CD14-positive monocyte (primary cell): Measurements from ENCODE around the gene SOAT1. TPM values are rescaled to one million over a fixed set of nuclear protein-coding genes. Genes with fewer than 3 reads are reported as not detected.

Experiments
- DNase-seq, 3 donors: peaks; one replicate each; pipeline ENCODE4 v3.0.0-alpha.2; 2011 to 2022
- H2AFZ ChIP-seq: 2 replicates; pipeline ENCODE4 v1.6.0; 2012; ENCODE audit warnings: mild to moderate bottlenecking, low read depth, low read length, inconsistent platforms; ENCODE audit not compliant: insufficient read depth, poor library complexity, severe bottlenecking
- H3K27ac ChIP-seq, 2 donors: 1 replicate in 1 of 2; 2 replicates in 1 of 2; pipeline ENCODE4 v1.5.1; 2012 to 2013; ENCODE audit warnings: low read length in 2 of 2, control low read depth in 1 of 2, inconsistent platforms in 1 of 2, low read depth in 1 of 2, mild to moderate bottlenecking in 1 of 2
- H3K27me3 ChIP-seq, 2 donors: one replicate each; pipeline versions ENCODE4 v1.6.0 to v1.6.1; 2011 to 2013; ENCODE audit warnings: low read length in 2 of 2; ENCODE audit not compliant: control insufficient read depth in 2 of 2, insufficient read depth in 2 of 2
- H3K36me3 ChIP-seq, 2 donors: replicated peaks in 1 of 2; 1 replicate in 1 of 2; 2 replicates in 1 of 2; pipeline versions ENCODE4 v1.5.1 to v1.6.1; 2012 to 2013; ENCODE audit warnings: low read length in 2 of 2, control low read depth in 1 of 2, inconsistent platforms in 1 of 2, mild to moderate bottlenecking in 1 of 2; ENCODE audit not compliant: insufficient read depth in 2 of 2, control insufficient read depth in 1 of 2
- H3K4me1 ChIP-seq, 2 donors: 1 replicate in 1 of 2; 2 replicates in 1 of 2; pipeline versions ENCODE4 v1.5.1 to v1.6.1; 2012 to 2013; ENCODE audit warnings: low read length in 2 of 2, control low read depth in 1 of 2, inconsistent platforms in 1 of 2, mild to moderate bottlenecking in 1 of 2, moderate library complexity in 1 of 2; ENCODE audit not compliant: insufficient read depth in 2 of 2, control insufficient read depth in 1 of 2
- H3K4me2 ChIP-seq: replicated peaks from 2 replicates; pipeline ENCODE3; 2012; ENCODE audit warnings: low read length, moderate library complexity, mild to moderate bottlenecking; ENCODE audit not compliant: poor library complexity, severe bottlenecking; ENCODE audit errors: extremely low read depth
- H3K4me3 ChIP-seq, 3 experiments: fragments of 200-600 bp in 1 of 3; sonication (generic) in 1 of 3; replicated peaks in 1 of 3; 1 replicate in 2 of 3; 2 replicates in 1 of 3; pipeline ENCODE4 v1.5.1; 2011 to 2013; ENCODE audit warnings: low read length in 3 of 3, mild to moderate bottlenecking in 3 of 3, control low read depth in 2 of 3, low read depth in 2 of 3, inconsistent platforms in 1 of 3, moderate library complexity in 1 of 3
- H3K79me2 ChIP-seq: 2 replicates; pipeline ENCODE4 v1.6.0; 2012; ENCODE audit warnings: mild to moderate bottlenecking, control low read depth, inconsistent platforms, low read length, moderate library complexity; ENCODE audit not compliant: insufficient read depth
- H3K9ac ChIP-seq: 2 replicates; pipeline ENCODE4 v1.6.0; 2017; ENCODE audit warnings: low read length, mild to moderate bottlenecking; ENCODE audit not compliant: insufficient read depth, poor library complexity, severe bottlenecking
- H3K9me3 ChIP-seq, 2 donors: replicated peaks in 1 of 2; 1 replicate in 1 of 2; 2 replicates in 1 of 2; pipeline versions ENCODE4 v1.5.1 to v1.6.1; 2012 to 2013; ENCODE audit warnings: low read length in 2 of 2, control low read depth in 1 of 2; ENCODE audit not compliant: control insufficient read depth in 1 of 2, insufficient read depth in 1 of 2
- H4K20me1 ChIP-seq: 2 replicates; pipeline ENCODE4 v1.6.0; 2012; ENCODE audit warnings: mild to moderate bottlenecking, low read length, control low read depth, moderate library complexity; ENCODE audit not compliant: insufficient read depth
- H3K27ac Mint-ChIP-seq, 7 donors: one replicate each; pipeline ENCODE4 v1.8.0; 2020; ENCODE audit warnings: mild to moderate bottlenecking in 7 of 7, mixed read lengths in 7 of 7, moderate library complexity in 6 of 7, inconsistent platforms in 2 of 7
- H3K27me3 Mint-ChIP-seq, 3 donors: one replicate each; pipeline ENCODE4 v1.8.0; 2021 to 2022; ENCODE audit warnings: low read depth in 3 of 3, mild to moderate bottlenecking in 3 of 3, mixed read lengths in 3 of 3, moderate library complexity in 3 of 3, inconsistent platforms in 1 of 3
- H3K36me3 Mint-ChIP-seq, 2 donors: one replicate each; pipeline ENCODE4 v1.8.0; 2020; ENCODE audit warnings: mixed read lengths in 2 of 2, inconsistent platforms in 1 of 2, mild to moderate bottlenecking in 1 of 2
- H3K4me1 Mint-ChIP-seq: one replicate; pipeline ENCODE4 v1.8.0; 2020; ENCODE audit warnings: mild to moderate bottlenecking, mixed read lengths
- H3K4me3 Mint-ChIP-seq, 2 donors: one replicate each; pipeline ENCODE4 v1.8.0; 2020; ENCODE audit warnings: mild to moderate bottlenecking in 2 of 2, mixed read lengths in 2 of 2, moderate library complexity in 1 of 2
- H3K9me3 Mint-ChIP-seq, 7 donors: one replicate each; pipeline ENCODE4 v1.8.0; 2020 to 2022; ENCODE audit warnings: mixed read lengths in 7 of 7, mild to moderate bottlenecking in 6 of 7, moderate library complexity in 6 of 7, inconsistent platforms in 2 of 7
- WGBS: methylation state at CpG from one replicate; pipeline ENCODE4 v1.1.5; 2013; ENCODE audit warnings: missing lambda C conversion rate; ENCODE audit not compliant: insufficient coverage; 5-methylcytosine and 5-hydroxymethylcytosine counted together
- intact Hi-C, 2 donors: fragments of 100-400 bp; cut with micrococcal nuclease; formaldehyde crosslinking; loops; one replicate each; pipeline versions ENCODE4 v1.15.0 to v1.15.1; 2023
- polyA plus RNA-seq, 3 donors: library from polyadenylated mRNA; depleted of rRNA in 1 of 3; unstranded in 2 of 3; stranded (reverse) in 1 of 3; fragments of 300-500 nt in 2 of 3; fragments of >200 nt in 1 of 3; fragmentation: Illumina TruSeq in 2 of 3; gene quantifications; 1 replicate in 2 of 3; 2 replicates in 1 of 3; pipeline ENCODE4 v1.2.3, GENCODE V29; 2012 to 2021
- TF ChIP-seq, protein P1 (sequence below): fragments of 200-600 bp; IDR thresholded peaks from one replicate; pipeline ENCODE4 v1.8.0; 2022; ENCODE audit warnings: antibody characterized with exemption, mild to moderate bottlenecking

The SOAT1 gene
- polyA plus RNA-seq, 3 donors: 15.8 to 158 (median 105) TPM

GRCh38 chr1:179384027-179384426 lies 90.4 kb downstream of the SOAT1 start:
- H3K27ac Mint-ChIP-seq: no peak overlapping the region
- H3K79me2 ChIP-seq: no peaks in the 10 kb centered on the region
- TF ChIP-seq, protein P1, sequence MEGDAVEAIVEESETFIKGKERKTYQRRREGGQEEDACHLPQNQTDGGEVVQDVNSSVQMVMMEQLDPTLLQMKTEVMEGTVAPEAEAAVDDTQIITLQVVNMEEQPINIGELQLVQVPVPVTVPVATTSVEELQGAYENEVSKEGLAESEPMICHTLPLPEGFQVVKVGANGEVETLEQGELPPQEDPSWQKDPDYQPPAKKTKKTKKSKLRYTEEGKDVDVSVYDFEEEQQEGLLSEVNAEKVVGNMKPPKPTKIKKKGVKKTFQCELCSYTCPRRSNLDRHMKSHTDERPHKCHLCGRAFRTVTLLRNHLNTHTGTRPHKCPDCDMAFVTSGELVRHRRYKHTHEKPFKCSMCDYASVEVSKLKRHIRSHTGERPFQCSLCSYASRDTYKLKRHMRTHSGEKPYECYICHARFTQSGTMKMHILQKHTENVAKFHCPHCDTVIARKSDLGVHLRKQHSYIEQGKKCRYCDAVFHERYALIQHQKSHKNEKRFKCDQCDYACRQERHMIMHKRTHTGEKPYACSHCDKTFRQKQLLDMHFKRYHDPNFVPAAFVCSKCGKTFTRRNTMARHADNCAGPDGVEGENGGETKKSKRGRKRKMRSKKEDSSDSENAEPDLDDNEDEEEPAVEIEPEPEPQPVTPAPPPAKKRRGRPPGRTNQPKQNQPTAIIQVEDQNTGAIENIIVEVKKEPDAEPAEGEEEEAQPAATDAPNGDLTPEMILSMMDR: no peak

GRCh38 chr1:179385510-179385909 lies 91.9 kb downstream of the SOAT1 start:
- TF ChIP-seq, protein P1: no peak
- DNase-seq: no peak
- Mint-ChIP-seq H3K4me3 (no peak overlapping the region), H3K27me3 (peaks cover 0 to 6% (median 3%) of the 10 kb centered on the region in 3 donors), H3K27ac (no peak overlapping the region), H3K9me3 (no peaks in the 10 kb centered on the region), H3K36me3 (no peaks in the 10 kb centered on the region), H3K4me1 (no peaks in the 10 kb centered on the region)
- H3K4me2 ChIP-seq: no peak overlapping the region
- H4K20me1 ChIP-seq: no peaks in the 10 kb centered on the region
- H2AFZ ChIP-seq: no peak overlapping the region
- 100% methylated on average over 1 of the region's 1 CpG for WGBS
- H3K36me3 ChIP-seq: no peaks in the 10 kb centered on the region
- no peak overlapping the region for H3K27ac ChIP-seq
- H3K79me2 ChIP-seq: no peaks in the 10 kb centered on the region
- no peaks in the 10 kb centered on the region for H3K9me3 ChIP-seq
- intact Hi-C loops: no loop called here
- H3K9ac ChIP-seq: no peak overlapping the region
- H3K4me3 ChIP-seq: no peak overlapping the region
- H3K27me3 ChIP-seq: no peaks in the 10 kb centered on the region
- no peaks in the 10 kb centered on the region for H3K4me1 ChIP-seq

More at GRCh38 chr1:179384027-179384426, 90.4 kb downstream of the SOAT1 start:
- Histone ChIP-seq H3K4me2 (no peak overlapping the region), H3K9me3 (no peaks in the 10 kb centered on the region), H3K27me3 (no peaks in the 10 kb centered on the region), H3K36me3 (no peaks in the 10 kb centered on the region), H3K27ac (no peak overlapping the region), H3K4me3 (no peak overlapping the region), H3K4me1 (no peaks in the 10 kb centered on the region), H2AFZ (no peak overlapping the region), H3K9ac (no peak overlapping the region), H4K20me1 (no peaks in the 10 kb centered on the region)
- Mint-ChIP-seq H3K27me3 (peaks cover 0 to 4% (median 3%) of the 10 kb centered on the region in 3 donors), H3K4me1 (no peaks in the 10 kb centered on the region), H3K4me3 (no peak overlapping the region), H3K36me3 (no peaks in the 10 kb centered on the region), H3K9me3 (no peaks in the 10 kb centered on the region)
- no peak for DNase-seq
- no CpG with 5 or more reads among the region's 1 CpG for WGBS
- intact Hi-C loops: no loop called here
